ENCODE data around the gene PIH1D2. TPM values are rescaled to one million over a fixed set of nuclear protein-coding genes. Genes with fewer than 3 reads are reported as not detected.

Gene PIH1D2
- total RNA-seq, 1 donor from 2014 or later = 0.23 TPM

GRCh38 chr11:112019066-112019465, 54.8 kb downstream of the PIH1D2 start:
- no peak for DNase-seq (ENCODE audit: low spot score)

More at GRCh38 chr11:112019066-112019465, 54.8 kb downstream of the PIH1D2 start:
- Mint-ChIP-seq H3K4me3 (ENCODE audit: low read depth) (no peak overlapping the region), H3K4me1 (ENCODE audit: low read depth) (peaks cover 11% of the 10 kb centered on the region), H3K36me3 (ENCODE audit: low read depth) (peaks cover 40% of the 10 kb centered on the region), H3K27me3 (ENCODE audit: low read depth) (no peaks in the 10 kb centered on the region), H3K9me3 (no peaks in the 10 kb centered on the region), H3K27ac (no peak overlapping the region)
- intact Hi-C loops (cut with micrococcal nuclease) = no loop called here

Other genes with a start within 250 kb of the PIH1D2 start
- gene ALG9, start 202.4 kb downstream of the PIH1D2 start, total RNA-seq = 33.4 and 39.5 TPM in 2 replicates
- 7.4 and 8.2 TPM in 2 replicates for gene FDXACB1, start 194.9 kb downstream of the PIH1D2 start, total RNA-seq
- gene CFAP68, start 194.5 kb downstream of the PIH1D2 start, total RNA-seq = 19.4 and 22.2 TPM in 2 replicates
- gene CRYAB, start 162.2 kb downstream of the PIH1D2 start, total RNA-seq = not detected in 2 replicates
- not detected in 2 replicates for gene HSPB2, start 161.3 kb downstream of the PIH1D2 start, total RNA-seq
- gene C11orf52, start 155.1 kb downstream of the PIH1D2 start, total RNA-seq = not detected in 2 replicates
- 30.0 and 30.7 TPM in 2 replicates for gene DIXDC1, start 136.7 kb downstream of the PIH1D2 start, total RNA-seq
- 47.2 and 47.3 TPM in 2 replicates for gene DLAT, start 48.6 kb downstream of the PIH1D2 start, total RNA-seq
- 24.6 and 25.0 TPM in 2 replicates for gene NKAPD1, start 282 bp upstream of the PIH1D2 start, total RNA-seq
- gene TIMM8B, start 12.7 kb upstream of the PIH1D2 start, total RNA-seq = 72.6 and 77.5 TPM in 2 replicates
- gene SDHD, start 12.9 kb upstream of the PIH1D2 start, total RNA-seq = 81.7 and 91.0 TPM in 2 replicates
- 1.5 and 1.7 TPM in 2 replicates for gene IL18, start 90.1 kb upstream of the PIH1D2 start, total RNA-seq
- gene TEX12, start 93.4 kb upstream of the PIH1D2 start, total RNA-seq = 0.57 TPM in 1 of 2 replicates, not detected in the other
- 1.2 and 1.4 TPM in 2 replicates for gene BCO2, start 101.5 kb upstream of the PIH1D2 start, total RNA-seq
- gene PTS, start 152.4 kb upstream of the PIH1D2 start, total RNA-seq = 30.5 and 33.4 TPM in 2 replicates
- not detected in 2 replicates for gene PLET1, start 186.8 kb upstream of the PIH1D2 start, total RNA-seq

All from activated T-helper 2 cell treated with anti-CD3 and anti-CD28 coated beads, Interferon-gamma antibody, Interleukin-2, Interleukin-4, amounts not matched to agents 10 μg/mL and 5 μg/mL and 100 μg/mL, durations not matched to agents 14 hours and 24 hours and 36 hours (primary cell).